Panc1 (cell line): ENCODE results near the gene COASY.

Experiments used
- CTCF ChIP-seq: fragments of 450-650 bp; IDR thresholded peaks from 2 replicates; pipeline ENCODE4 v1.5.1; 2017; ENCODE audit warnings: mild to moderate bottlenecking
- POLR2AphosphoS5 ChIP-seq: IDR thresholded peaks from 2 replicates; pipeline ENCODE4 v1.6.1; 2012; ENCODE audit warnings: mild to moderate bottlenecking, low read depth, low read length, moderate library complexity
- REST ChIP-seq, 2 experiments: IDR thresholded peaks; 2 replicates each; pipeline ENCODE4 v1.6.1; 2011 to 2012; ENCODE audit warnings: low read depth in 2 of 2, control low read depth in 1 of 2, low read length in 1 of 2, mild to moderate bottlenecking in 1 of 2, moderate library complexity in 1 of 2; ENCODE audit not compliant: insufficient read depth in 1 of 2

GRCh38 chr17:42563143-42563509 is 1.2 kb downstream of the COASY start:
- TF ChIP-seq POLR2AphosphoS5 (no peak), REST (IDR thresholded peaks at IDR 0.05; ENCODE audit: insufficient read depth in 1 of 2, low read depth in 2 of 2, low read length in 1 of 2) (no peak), CTCF (no peak)
